Fibroblast of pulmonary artery (primary cell): ENCODE results near the gene PIK3R5.

Source experiments
- DNase-seq: peaks from one replicate; pipeline ENCODE4 v3.0.0-alpha.2; 2010; ENCODE audit warnings: low read depth
- H3K4me3 ChIP-seq: replicated peaks from 2 replicates; pipeline ENCODE4 v1.5.1; 2011; ENCODE audit warnings: low read depth, mild to moderate bottlenecking, control low read depth, low read length, moderate library complexity
- CTCF ChIP-seq: IDR thresholded peaks from 2 replicates; pipeline ENCODE4 v1.5.1; 2011; ENCODE audit warnings: mild to moderate bottlenecking, control low read depth, low read length, inconsistent platforms; ENCODE audit errors: missing control alignments

PIK3R5 gene

GRCh38 chr17:8893621-8894201 lies 71.8 kb downstream of the PIK3R5 start:
- DNase-seq: no peak
- no peak for TF ChIP-seq CTCF
- no peak overlapping the region for H3K4me3 ChIP-seq

- DNase-seq: no peak
- H3K4me3 ChIP-seq: no peak overlapping the region
- no peak for TF ChIP-seq CTCF
Observed at GRCh38 chr17:8893059-8893458, 72.4 kb downstream of the PIK3R5 start.

- no peak for DNase-seq
Observed at GRCh38 chr17:8892338-8892690, 73.2 kb downstream of the PIK3R5 start.

GRCh38 chr17:8890671-8891070 lies 74.8 kb downstream of the PIK3R5 start:
- no peak for DNase-seq
- no peak overlapping the region for H3K4me3 ChIP-seq
- TF ChIP-seq CTCF: no peak

More at GRCh38 chr17:8892338-8892690, 73.2 kb downstream of the PIK3R5 start:
- TF ChIP-seq CTCF: no peak
- no peak overlapping the region for H3K4me3 ChIP-seq

GRCh38 chr17:8889458-8890210 lies 75.9 kb downstream of the PIK3R5 start:
- no peak for DNase-seq
- H3K4me3 ChIP-seq: no peak overlapping the region
- TF ChIP-seq CTCF: no peak

- no peak for DNase-seq
- no peak overlapping the region for H3K4me3 ChIP-seq
- TF ChIP-seq CTCF: no peak
Observed at GRCh38 chr17:8888704-8889302, 76.7 kb downstream of the PIK3R5 start.
